GM04504 (cell line): ENCODE results near the gene MS4A18.
A peak's percentile ranks its signal among the peaks of the same experiment; 100 is the strongest.

Source experiments
- DNase-seq: peaks from one replicate; pipeline ENCODE4 v3.0.0-alpha.2; 2012; ENCODE audit warnings: low read depth

Gene MS4A18

GRCh38 chr11:60767388-60767811 is 42.9 kb downstream of the MS4A18 start:
- no peak for DNase-seq

DNA sequence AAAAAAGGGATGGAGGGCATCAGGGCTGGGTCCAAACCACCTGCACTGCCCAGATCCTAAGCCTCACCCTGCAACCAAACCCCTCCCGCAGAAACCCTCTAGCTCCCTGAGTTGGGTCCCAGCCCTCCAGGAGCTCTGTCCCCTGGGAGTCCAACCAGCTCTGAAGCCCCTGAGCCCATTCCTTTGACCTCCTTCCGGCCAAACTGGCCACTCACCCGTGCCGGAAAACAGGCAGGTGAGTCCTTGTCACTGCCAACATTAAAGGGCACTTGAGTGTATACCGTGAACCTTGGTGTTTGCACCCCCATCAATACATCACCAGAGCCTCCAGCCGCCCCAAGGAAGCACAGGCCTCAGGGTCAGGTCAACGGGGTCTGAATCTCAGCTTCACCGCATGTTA is 43.7 kb downstream of the MS4A18 start:
- DNase-seq: no peak

GRCh38 chr11:60769273-60769672 is 44.8 kb downstream of the MS4A18 start:
- DNase-seq: no peak

DNA sequence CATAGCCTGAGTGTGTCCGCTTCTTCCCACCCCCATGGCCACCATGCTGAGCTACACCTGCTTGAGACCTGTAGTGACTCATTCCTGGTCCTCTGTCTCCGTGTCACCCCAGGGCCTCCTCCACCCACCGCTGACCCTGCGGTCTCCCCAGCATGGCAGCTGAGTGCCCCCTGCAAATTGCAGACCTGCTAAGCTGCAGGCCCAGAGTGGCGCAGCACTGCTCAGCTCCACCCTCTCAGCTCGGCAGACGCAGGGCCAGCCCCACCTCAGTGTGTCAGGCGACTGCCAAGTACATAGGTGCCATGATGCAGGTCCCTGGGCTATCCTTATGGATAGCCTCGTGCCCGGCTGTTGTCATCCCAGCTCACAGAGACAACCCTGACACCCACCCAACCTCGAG is 45.3 kb downstream of the MS4A18 start:
- DNase-seq: no peak

DNA sequence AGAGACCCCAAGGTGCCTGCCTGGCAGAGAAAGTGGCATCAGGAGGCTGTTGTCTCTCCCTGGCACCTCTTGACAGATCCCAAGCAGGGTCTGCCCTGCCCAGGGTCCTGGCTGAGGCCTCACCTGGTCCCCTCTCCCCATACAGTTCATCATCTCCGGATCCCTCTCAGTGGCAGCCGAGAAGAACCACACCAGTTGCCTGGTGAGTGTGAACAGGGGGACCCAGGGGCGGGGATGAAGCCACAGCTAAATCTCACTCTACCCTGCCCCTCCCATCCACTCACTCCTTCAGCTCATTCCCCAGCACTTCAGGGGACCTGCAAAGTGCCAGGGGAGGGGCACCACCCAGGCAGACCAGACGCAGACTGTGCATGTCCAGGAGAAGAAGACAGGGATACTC is 46.6 kb downstream of the MS4A18 start:
- DNase-seq: no peak

DNA sequence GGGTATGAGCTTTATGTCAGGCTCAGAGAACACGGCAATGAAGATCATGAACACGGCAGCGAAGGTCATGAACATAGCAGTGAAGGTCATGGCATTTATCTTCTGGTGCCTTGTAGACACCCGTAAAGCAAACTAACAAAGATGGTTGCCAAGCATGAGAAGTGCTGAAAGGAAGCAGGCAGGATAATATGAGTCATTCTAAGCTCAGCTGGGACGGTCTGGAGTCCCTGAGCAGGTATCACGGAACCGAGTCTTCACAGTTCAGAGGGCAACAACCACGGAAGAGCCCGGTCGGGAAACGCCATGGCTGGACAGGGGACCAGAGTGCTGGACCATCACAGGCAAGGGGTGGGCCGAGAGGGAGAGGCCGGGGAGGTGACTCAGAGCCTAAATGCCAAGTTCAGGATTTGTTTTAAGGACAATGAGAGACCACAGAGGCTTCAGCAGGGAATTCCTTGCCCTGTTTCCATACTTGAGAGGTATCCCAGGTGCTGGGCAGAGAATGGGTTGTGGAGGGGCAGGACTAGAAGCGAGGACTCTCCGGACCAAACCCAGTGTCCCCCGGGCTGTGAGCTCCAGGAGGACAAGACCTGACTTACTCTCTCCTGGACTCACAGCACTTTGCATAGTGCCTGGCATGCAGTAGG is 47.5 kb downstream of the MS4A18 start:
- no peak for DNase-seq

GRCh38 chr11:60772666-60773065 is 48.1 kb downstream of the MS4A18 start:
- DNase-seq: no peak

DNA sequence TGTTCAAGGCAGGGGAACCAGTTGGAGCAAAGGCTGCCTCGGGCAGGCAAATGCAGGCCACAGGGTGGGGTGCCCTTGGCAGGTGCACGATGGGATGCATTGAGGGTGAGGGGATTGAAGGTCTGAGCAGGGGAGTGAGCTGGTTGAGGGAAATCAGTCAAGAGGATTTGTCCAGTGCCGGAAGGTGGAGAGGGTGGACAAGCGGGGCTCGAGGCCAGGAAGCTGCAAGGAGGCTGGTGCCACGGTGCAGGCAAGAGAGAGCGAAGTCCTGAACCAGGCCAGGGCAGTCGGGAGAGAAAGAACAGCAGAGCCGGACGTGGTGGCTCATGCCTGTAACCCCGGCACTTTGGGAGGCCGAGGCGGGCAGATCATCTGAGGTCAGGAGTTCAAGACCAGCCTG is 50.2 kb downstream of the MS4A18 start:
- DNase-seq: no peak

- peak; percentile 72 for DNase-seq
Measured at GRCh38 chr11:60775420-60775961, 51.0 kb downstream of the MS4A18 start.

- DNase-seq: no peak
Measured at GRCh38 chr11:60776167-60776566, 51.6 kb downstream of the MS4A18 start.

GRCh38 chr11:60777106-60777505 is 52.6 kb downstream of the MS4A18 start:
- DNase-seq: no peak

GRCh38 chr11:60777572-60777971 is 53.1 kb downstream of the MS4A18 start:
- DNase-seq: peak; percentile 67

DNA sequence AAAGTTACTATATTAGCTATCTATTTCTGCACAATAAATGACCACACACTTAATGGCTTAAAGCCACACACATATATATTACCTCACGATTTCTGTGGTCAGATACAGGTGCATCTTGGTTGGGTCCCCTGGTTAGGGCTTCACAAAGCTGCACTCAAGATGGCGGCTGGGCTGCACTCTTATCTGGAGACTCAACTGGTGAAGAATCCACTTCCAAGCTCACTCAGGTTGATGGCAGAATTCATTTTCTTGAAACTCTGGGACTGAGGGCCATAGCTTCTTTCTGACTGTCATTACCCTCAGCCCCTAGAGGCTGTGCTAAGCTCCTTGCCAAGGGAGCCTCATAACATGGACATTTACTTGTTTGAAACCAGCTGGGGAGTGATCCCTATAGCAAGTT is 55.5 kb downstream of the MS4A18 start:
- DNase-seq: no peak

DNA sequence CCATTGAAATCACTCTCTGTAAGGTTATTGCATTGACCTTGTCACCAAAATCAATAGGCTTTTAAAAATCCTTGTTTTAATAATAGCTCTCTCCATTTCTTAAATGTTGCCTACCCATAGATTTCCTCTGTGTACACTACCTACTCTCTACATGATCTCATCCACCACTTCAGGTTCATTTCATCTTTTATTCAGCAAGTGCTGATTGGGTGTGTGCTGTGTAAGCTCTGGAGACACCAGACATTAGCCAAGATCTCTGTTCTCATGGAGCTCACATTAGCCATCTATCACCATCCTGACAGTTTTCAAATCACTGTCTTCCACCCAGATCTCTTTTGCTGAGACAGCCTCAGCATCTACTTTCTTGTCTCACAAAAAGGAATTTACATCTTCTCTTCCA is 56.3 kb downstream of the MS4A18 start:
- no peak for DNase-seq

DNA sequence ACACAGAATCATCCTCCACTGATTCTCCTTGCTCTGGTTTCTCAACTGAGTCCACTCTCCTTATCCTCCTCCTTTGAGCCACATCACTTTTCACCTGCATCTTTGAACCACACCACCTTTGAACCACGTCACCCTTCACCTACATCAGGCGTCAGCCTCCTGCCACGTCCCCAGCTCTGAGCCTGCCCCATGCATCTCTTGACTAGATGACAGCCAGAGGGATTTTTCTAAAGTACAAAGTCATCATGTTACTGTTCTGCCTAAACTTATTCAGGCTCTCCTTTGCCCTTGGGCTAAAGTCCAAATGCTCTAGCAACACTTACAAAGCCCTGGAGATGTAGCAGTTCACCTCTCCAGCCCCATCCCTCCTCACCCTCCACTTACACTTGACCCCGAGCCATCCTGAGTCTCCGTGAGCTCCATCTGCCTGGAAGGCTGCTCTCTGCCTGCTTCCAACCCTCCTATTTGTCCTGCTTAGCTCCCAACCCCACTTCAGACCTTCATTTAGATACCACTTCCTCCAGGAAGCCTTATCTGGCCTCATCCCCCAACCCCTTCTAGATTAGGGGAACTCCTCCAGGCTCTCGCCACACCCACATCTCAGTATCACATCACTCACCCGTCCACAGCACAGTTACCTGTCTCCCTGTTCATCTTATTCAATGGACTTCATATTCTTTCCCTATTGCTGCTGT is 56.9 kb downstream of the MS4A18 start:
- no peak for DNase-seq

- DNase-seq: no peak
Measured at GRCh38 chr11:60781981-60782316, 57.4 kb downstream of the MS4A18 start.

DNA sequence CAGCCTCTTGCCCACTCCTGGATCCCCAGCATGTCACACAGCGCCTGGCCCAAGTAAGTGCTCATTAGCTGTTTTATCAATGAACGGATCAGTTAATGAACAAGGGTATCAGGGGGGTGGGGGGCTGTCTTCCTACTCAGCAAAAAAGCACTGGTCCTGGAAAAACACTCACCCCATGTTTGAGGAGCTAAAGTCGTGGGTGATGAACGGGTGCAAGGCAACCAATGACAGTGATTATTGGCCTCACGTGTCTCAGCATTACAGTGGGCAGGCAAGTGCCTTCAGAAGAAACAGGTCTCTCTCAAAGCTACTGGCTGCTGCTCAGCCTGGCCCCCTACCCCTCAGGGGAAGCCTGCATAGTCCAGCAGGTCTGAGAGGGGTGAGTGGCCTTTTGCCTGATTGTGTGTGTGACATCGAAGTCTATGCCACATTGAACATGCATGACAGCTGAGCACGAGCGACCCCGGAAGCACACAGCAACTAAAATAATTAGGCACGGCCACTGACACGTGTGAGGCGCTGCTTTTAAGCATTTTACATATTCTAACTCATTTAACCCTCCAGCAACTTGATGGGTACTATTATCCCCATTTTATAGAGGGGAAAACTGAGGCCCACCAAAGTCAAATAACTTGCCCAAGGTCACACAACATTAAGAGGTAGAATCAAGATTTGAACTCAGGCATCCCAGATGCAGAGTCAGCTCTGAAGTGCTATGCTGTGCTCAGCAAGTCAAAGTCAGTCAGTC is 58.0 kb downstream of the MS4A18 start:
- no peak for DNase-seq

DNA sequence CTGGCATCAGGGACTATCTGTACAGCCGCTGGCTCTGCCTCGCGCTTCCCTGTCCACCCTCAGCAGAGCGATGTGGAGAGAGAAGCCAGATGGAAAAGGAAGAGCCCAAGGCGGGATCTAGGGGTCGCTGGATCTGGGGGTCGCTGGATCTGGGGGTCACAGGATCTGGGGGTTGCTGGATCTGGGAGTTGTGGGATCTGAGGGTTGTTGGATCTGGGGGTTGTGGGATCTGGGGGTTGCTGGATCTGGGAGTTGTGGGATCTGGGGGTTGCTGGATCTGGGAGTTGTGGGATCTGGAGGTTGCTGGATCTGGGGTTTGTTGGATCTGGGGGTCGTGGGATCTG is 58.6 kb downstream of the MS4A18 start:
- DNase-seq: no peak

DNA sequence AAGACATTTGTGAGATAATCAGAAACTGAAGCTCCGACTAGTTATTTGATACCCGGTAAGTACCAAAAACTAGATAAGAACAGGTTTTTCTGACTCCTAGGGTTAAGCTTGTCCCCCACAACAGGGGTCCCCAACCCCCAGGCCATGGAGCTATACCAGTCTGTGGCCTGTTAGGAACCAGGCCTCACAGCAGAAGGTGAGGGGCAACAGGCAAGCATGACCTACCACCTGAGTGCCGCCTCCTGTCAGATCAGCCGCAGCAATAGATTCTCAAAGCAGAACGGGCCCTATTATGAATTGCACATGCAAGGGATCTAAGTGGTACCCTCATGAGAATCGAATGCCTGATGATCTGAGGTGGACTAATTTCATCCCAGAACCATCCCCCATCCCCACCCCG is 59.4 kb downstream of the MS4A18 start:
- no peak for DNase-seq

DNA sequence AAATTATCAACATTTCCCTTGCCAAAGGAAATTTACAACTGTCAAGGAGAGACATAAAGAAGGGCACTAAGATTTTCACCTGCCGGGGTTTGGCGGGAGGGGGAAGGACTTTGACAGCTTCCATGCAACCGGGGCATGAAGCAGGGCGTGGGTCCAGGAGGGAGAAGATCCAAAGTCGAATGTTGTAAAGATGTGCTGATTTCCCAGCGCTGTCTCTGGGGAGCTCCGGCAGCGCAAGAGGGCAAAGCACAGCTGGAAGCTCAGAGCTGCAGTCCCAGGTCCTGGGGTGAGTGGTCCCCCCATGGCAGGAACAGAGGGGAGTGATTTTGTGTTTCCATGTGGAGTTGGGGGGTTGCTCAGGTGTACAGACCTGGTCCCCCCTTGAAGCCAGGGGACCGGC is 60.6 kb downstream of the MS4A18 start, which contains the start of gene MS4A10:
Gene MS4A10, plus strand, starts transcription at position 198 of the 400 bp plus-strand sequence. CDS start 5,003 bp downstream, outside the sequence.
- no peak for DNase-seq

GRCh38 chr11:60785806-60786361 is 61.4 kb downstream of the MS4A18 start:
- no peak for DNase-seq

GRCh38 chr11:60786811-60787567 is 62.5 kb downstream of the MS4A18 start:
- DNase-seq: peak; percentile 43
